ENCODE measurements around the gene SSBP3. TPM values are rescaled to one million over a fixed set of nuclear protein-coding genes. Genes with fewer than 3 reads are reported as not detected.

The SSBP3 gene
- total RNA-seq, 1 experiment from 2014 or later = 37.5 TPM

GRCh38 chr1:54413295-54413694 lies 7.1 kb upstream of the SSBP3 start:
- Histone ChIP-seq H3K4me2 (ENCODE audit: low read length) (no peak overlapping the region), H3K4me3 (replicated peaks in 1 of 2; ENCODE audit: low read depth in 1 of 2, low read length in 2 of 2) (no peak overlapping the region), H3K27ac (ENCODE audit: low read depth, low read length) (no peak overlapping the region), H2AFZ (ENCODE audit: low read depth, low read length, poor library complexity, severe bottlenecking) (no peak overlapping the region), H3K9me2 (ENCODE audit: insufficient read depth) (no peaks in the 10 kb centered on the region), H3K36me3 (ENCODE audit: control insufficient read depth in 1 of 2, insufficient read depth in 2 of 2, low read length in 2 of 2) (no peaks in the 10 kb centered on the region), H3K9ac (ENCODE audit: low read length) (no peak overlapping the region), H3K79me2 (ENCODE audit: insufficient read depth, low read length) (no peaks in the 10 kb centered on the region), H3K4me1 (ENCODE audit: control insufficient read depth in 1 of 2, insufficient read depth in 2 of 2, low read length in 2 of 2) (peaks cover 19% of the 10 kb centered on the region in 2 experiments), H3K9me3 (ENCODE audit: control insufficient read depth in 1 of 2, insufficient read depth in 1 of 2, low read depth in 1 of 2, low read length in 2 of 2) (no peaks in the 10 kb centered on the region), H4K20me1 (ENCODE audit: insufficient read depth) (no peaks in the 10 kb centered on the region), H3K27me3 (ENCODE audit: insufficient read depth, low read length) (peaks cover 18% of the 10 kb centered on the region; the same call in 1 of the 2 replicates)
- ATAC-seq (no peak), DNase-seq (ENCODE audit: low read depth, low spot score) (no peak)
- TF ChIP-seq FOSL1 (IDR thresholded peaks at IDR 0.05; ENCODE audit: low read depth) (no peak), JUND (IDR thresholded peaks at IDR 0.05) (no peak), POLR2A (IDR thresholded peaks at IDR 0.05; ENCODE audit: borderline replicate concordance, extremely low read depth, insufficient read depth, insufficient read length) (no peak), EZH2 (IDR thresholded peaks at IDR 0.05) (no peak), EGR1 (IDR thresholded peaks at IDR 0.05; ENCODE audit: low read depth) (no peak), CBX3 (IDR thresholded peaks at IDR 0.05; ENCODE audit: low read depth) (no peak), RAD21 (IDR thresholded peaks at IDR 0.05; ENCODE audit: low read depth) (no peak), EZH2phosphoT487 (IDR thresholded peaks at IDR 0.05; ENCODE audit: borderline replicate concordance) (no peak), ZBTB33 (IDR thresholded peaks at IDR 0.05; ENCODE audit: extremely low read depth, insufficient replicate concordance, low read length) (no peak), MAX (IDR thresholded peaks at IDR 0.05) (no peak), ELF1 (IDR thresholded peaks at IDR 0.05; ENCODE audit: borderline replicate concordance, low read depth) (no peak), SIN3A (IDR thresholded peaks at IDR 0.05; ENCODE audit: low read depth) (no peak), TCF7L2 (IDR thresholded peaks at IDR 0.05; ENCODE audit: borderline replicate concordance, extremely low read depth, insufficient read depth, insufficient read length) (no peak), CEBPB (IDR thresholded peaks at IDR 0.05; ENCODE audit: low read depth) (no peak), REST (IDR thresholded peaks at IDR 0.05; ENCODE audit: low read depth) (no peak), YY1 (IDR thresholded peaks at IDR 0.05; ENCODE audit: extremely low read depth, insufficient replicate concordance, low read depth, low read length) (no peak)
- TF ChIP-seq, protein P1, sequence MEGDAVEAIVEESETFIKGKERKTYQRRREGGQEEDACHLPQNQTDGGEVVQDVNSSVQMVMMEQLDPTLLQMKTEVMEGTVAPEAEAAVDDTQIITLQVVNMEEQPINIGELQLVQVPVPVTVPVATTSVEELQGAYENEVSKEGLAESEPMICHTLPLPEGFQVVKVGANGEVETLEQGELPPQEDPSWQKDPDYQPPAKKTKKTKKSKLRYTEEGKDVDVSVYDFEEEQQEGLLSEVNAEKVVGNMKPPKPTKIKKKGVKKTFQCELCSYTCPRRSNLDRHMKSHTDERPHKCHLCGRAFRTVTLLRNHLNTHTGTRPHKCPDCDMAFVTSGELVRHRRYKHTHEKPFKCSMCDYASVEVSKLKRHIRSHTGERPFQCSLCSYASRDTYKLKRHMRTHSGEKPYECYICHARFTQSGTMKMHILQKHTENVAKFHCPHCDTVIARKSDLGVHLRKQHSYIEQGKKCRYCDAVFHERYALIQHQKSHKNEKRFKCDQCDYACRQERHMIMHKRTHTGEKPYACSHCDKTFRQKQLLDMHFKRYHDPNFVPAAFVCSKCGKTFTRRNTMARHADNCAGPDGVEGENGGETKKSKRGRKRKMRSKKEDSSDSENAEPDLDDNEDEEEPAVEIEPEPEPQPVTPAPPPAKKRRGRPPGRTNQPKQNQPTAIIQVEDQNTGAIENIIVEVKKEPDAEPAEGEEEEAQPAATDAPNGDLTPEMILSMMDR (IDR thresholded peaks at IDR 0.05 in 2 of 3, conservative IDR thresholded peaks at IDR 0.05 in 1 of 3; ENCODE audit: borderline replicate concordance in 1 of 3, insufficient read depth in 1 of 3, low read depth in 2 of 3, low read length in 2 of 3) = no peak
- CTCF ChIA-PET = no interaction called here
- POLR2A ChIA-PET = no interaction called here
- RAD21 ChIA-PET (ENCODE audit: low non-redundant PET in 1 of 2, low total read pairs in 2 of 2, uncharacterized antibody in 2 of 2, unreplicated experiment in 2 of 2) = no interaction called here
- no TSS peak for BruUV-seq (replicated peaks)
- intact Hi-C loops (cut with micrococcal nuclease) = no loop called here
